ENCODE data around the gene LMCD1. TPM values are rescaled to one million over a fixed set of nuclear protein-coding genes. Genes with fewer than 3 reads are reported as not detected.

LMCD1 gene
- total and polyA plus RNA-seq, 2 of the 8 experiments (the other 6 are each of a cell fraction or from before 2014, with no cell fraction given) = 12.3 to 26.5 TPM

DNA sequence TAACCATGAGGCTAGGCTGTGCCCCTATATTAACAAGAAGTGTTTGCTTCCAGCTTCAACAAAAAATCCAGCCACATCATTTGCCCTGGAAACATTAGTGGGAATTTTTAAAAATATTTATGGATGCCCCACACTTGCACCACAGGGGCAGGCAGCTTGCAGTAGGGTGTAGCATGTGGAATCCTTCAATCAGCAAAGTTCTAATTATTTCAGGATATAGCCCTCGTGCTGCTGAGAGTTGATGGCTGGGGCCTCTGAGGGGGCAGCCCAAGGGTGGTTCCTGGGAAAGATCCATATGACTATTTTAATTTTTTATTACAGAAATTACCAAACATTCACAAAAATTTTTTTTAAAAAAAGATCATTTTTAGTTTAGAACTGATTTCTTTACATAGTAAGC is 35.1 kb upstream of the LMCD1 start (continued):
- TF ChIP-seq RFX5 (IDR thresholded peaks at IDR 0.05; ENCODE audit: borderline replicate concordance, low read depth, low read length) (no peak), CBX8 (IDR thresholded peaks at IDR 0.05; ENCODE audit: borderline replicate concordance, low read depth, low read length) (no peak), BCL11A (IDR thresholded peaks at IDR 0.05; ENCODE audit: low read depth in 2 of 2, low read length in 2 of 2) (no peak), GTF2F1 (IDR thresholded peaks at IDR 0.05; ENCODE audit: borderline replicate concordance, low read depth, low read length) (no peak)
- TF ChIP-seq, protein P1, sequence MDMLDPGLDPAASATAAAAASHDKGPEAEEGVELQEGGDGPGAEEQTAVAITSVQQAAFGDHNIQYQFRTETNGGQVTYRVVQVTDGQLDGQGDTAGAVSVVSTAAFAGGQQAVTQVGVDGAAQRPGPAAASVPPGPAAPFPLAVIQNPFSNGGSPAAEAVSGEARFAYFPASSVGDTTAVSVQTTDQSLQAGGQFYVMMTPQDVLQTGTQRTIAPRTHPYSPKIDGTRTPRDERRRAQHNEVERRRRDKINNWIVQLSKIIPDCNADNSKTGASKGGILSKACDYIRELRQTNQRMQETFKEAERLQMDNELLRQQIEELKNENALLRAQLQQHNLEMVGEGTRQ (IDR thresholded peaks at IDR 0.05; ENCODE audit: low read length) = no peak

Measured in H1 (cell line).